ENCODE results near the gene CNTNAP5.

CNTNAP5 gene

GRCh38 chr2:124025171-124025580 is at the start of gene CNTNAP5:
Gene CNTNAP5, plus strand, starts transcription at chr2:124025287. Its CDS starts 364 bp downstream, at chr2:124025651.
- DNase-seq, result peak; percentile 94

- DNase-seq, result no peak
These were observed 48.9 kb upstream of the CNTNAP5 start for GRCh38 chr2:123976054-123976648.

GRCh38 chr2:123993728-123994323 is 31.3 kb upstream of the CNTNAP5 start:
- peak; percentile 66 for DNase-seq

- no peak for DNase-seq
These were observed 25.4 kb upstream of the CNTNAP5 start for GRCh38 chr2:123999681-124000080.

- peak; percentile 85 for DNase-seq
These were observed 23.2 kb upstream of the CNTNAP5 start for GRCh38 chr2:124001696-124002430.

- DNase-seq, result peak; percentile 33
These were observed 6.2 kb upstream of the CNTNAP5 start for GRCh38 chr2:124018890-124019289.

GRCh38 chr2:124024561-124025170 is 421 bp upstream of the CNTNAP5 start:
- no peak for DNase-seq

GRCh38 chr2:124025891-124026434 is 876 bp downstream of the CNTNAP5 start:
- DNase-seq, result no peak

- no peak for DNase-seq
These were observed 1.4 kb downstream of the CNTNAP5 start for GRCh38 chr2:124026503-124026902.

GRCh38 chr2:124027182-124027581 is 2.1 kb downstream of the CNTNAP5 start:
- DNase-seq, result peak; percentile 89

- no peak for DNase-seq
These were observed 7.7 kb downstream of the CNTNAP5 start for GRCh38 chr2:124032799-124033198.

GRCh38 chr2:124034265-124034664 is 9.2 kb downstream of the CNTNAP5 start:
- DNase-seq, result no peak

GRCh38 chr2:124035001-124035400 is 9.9 kb downstream of the CNTNAP5 start:
- DNase-seq, result no peak

GRCh38 chr2:124039032-124039431 is 13.9 kb downstream of the CNTNAP5 start:
- no peak for DNase-seq

GRCh38 chr2:124039762-124040291 is 14.7 kb downstream of the CNTNAP5 start:
- no peak for DNase-seq

- no peak for DNase-seq
These were observed 20.8 kb downstream of the CNTNAP5 start for GRCh38 chr2:124045894-124046293.

GRCh38 chr2:124046332-124046731 is 21.2 kb downstream of the CNTNAP5 start:
- no peak for DNase-seq

- DNase-seq, result no peak
These were observed 23.0 kb downstream of the CNTNAP5 start for GRCh38 chr2:124048102-124048501.

- DNase-seq, result no peak
These were observed 23.6 kb downstream of the CNTNAP5 start for GRCh38 chr2:124048664-124049063.

GRCh38 chr2:124049136-124049535 is 24.0 kb downstream of the CNTNAP5 start:
- DNase-seq, result no peak

- no peak for DNase-seq
These were observed 25.9 kb downstream of the CNTNAP5 start for GRCh38 chr2:124050833-124051497.

- DNase-seq, result no peak
These were observed 28.7 kb downstream of the CNTNAP5 start for GRCh38 chr2:124053796-124054195.

GRCh38 chr2:124063596-124063995 is 38.5 kb downstream of the CNTNAP5 start:
- no peak for DNase-seq
